Measurements from ENCODE around the gene VWA3A.

The VWA3A gene

DNA sequence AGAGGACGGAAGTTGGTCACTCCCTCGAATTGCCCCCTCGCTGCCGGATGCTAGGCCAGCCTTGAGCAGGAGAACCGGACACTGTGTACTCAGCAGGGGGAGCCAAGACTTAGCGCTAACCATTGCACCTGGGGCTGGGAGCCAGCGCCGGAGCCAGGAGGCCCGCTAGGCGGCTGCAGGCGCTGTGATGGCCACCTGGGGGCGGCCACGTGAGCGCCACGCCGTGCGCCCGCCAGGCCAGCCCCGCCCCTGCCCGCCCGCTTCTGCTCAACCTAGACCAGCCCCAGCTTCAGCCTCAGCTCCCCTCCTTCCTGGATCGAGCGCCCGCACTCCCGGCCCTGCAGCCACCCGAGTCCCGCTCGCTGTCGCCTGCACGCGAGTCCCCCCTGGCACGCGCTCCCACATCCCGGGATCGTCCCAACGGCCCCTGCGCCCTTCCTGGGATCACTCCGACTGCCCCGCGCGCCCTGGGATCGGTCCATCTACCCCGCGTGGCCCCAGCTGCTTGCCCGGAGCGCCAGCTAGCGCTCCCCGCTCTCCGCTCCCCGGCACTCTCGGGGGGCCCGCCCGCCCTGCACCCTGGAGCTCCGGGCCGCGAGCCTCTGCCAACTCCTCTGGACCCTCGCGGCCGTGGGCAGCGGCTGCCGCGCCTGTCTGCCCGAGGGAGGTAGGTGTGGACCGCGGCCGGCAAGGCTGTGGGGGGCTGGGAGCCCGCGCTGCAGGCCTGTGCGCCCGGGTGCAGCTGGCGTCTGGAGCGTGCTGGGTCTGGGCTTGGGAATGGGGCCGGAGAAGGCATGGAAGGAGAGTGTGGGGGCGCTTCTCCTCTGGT, 113.9 kb downstream of the VWA3A start, which contains the start of gene EEF2K:
Gene EEF2K (plus strand): TSS at position 266 of the 829 bp plus-strand sequence. CDS start 19,452 bp downstream, outside the sequence.
- peak; percentile 91 for DNase-seq
